ENCODE data around the gene COL3A1.

DNA sequence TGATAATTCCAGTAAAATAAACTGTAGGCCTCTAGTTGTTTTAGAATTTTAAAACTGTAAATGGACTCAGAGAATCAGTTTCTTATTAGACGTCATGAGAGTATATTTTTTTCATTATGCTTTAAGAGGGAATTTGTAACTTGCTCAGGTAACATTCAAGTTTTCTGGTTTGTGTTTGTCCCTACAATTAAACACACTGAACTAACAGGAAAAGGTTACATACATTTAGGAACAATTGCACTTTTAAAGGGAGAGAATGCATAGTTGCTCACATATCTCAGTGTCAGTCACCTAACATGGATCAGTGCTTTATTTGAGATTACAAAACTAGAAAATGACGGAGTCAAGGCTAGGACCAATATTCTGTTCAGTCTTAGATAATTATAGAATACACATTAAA, 3.1 kb downstream of the COL3A1 start:
- TF ChIP-seq, protein P1, sequence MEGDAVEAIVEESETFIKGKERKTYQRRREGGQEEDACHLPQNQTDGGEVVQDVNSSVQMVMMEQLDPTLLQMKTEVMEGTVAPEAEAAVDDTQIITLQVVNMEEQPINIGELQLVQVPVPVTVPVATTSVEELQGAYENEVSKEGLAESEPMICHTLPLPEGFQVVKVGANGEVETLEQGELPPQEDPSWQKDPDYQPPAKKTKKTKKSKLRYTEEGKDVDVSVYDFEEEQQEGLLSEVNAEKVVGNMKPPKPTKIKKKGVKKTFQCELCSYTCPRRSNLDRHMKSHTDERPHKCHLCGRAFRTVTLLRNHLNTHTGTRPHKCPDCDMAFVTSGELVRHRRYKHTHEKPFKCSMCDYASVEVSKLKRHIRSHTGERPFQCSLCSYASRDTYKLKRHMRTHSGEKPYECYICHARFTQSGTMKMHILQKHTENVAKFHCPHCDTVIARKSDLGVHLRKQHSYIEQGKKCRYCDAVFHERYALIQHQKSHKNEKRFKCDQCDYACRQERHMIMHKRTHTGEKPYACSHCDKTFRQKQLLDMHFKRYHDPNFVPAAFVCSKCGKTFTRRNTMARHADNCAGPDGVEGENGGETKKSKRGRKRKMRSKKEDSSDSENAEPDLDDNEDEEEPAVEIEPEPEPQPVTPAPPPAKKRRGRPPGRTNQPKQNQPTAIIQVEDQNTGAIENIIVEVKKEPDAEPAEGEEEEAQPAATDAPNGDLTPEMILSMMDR (IDR thresholded peaks at IDR 0.05), result no peak
- TF ChIP-seq POLR2A (IDR thresholded peaks at IDR 0.05) (no peak), EP300 (IDR thresholded peaks at IDR 0.05) (no peak)

Measured in ovary (tissue), 3 donors.